Heart left ventricle (tissue), 13 donors: ENCODE results near the gene TRRAP.

Experiments
- CTCF ChIP-seq, 12 donors: fragments of 200-600 bp; sonication (generic) in 4 of 12; IDR thresholded peaks; one replicate each; pipeline versions ENCODE4 v1.5.0 to v1.8.0; 2018 to 2022; ENCODE audit warnings: antibody characterized with exemption in 12 of 12, mild to moderate bottlenecking in 5 of 12
- POLR2A ChIP-seq, 2 donors: fragments of 450-650 bp; IDR thresholded peaks; one replicate each; pipeline ENCODE4 v1.6.1; 2017; ENCODE audit warnings: antibody characterized with exemption in 2 of 2, mild to moderate bottlenecking in 2 of 2, moderate library complexity in 2 of 2
- donor health status: ischemic (EF 13 %, LVEDD 7.1; RV severe dilation, severe dysfunction).
- donor health status: DM: no; HTN: yes; CAD: no.
- donor health status: DM: no; HTN: no; CAD: no.
- donor health status: ischemic (EF 25% LVEDD 6.9; RV normal size, moderate dysfunction).
- donor health status: ischemic (EF 25% LVEDD 5.7; RV mildly dilated, moderate dysfunction).
- donor health status: ischemic (EF 35%, LVEDD 5.7; RV mildly dilated, moderate dysfunction).
- donor health status: nonischemic (EF 11% LVEDD 7.7; RV severe dilation, severe dysfunction).
- donor health status: DM: yes; HTN: yes; CAD: no.
- donor health status: PGD.
- donor health status: ischemic (EF 29% LVEDD 5.4; RV normal size, mild dysfunction).
- donor health status: nonischemic (EF 23%, LVEDD 6.1; RV moderate dilation, normal function).

DNA sequence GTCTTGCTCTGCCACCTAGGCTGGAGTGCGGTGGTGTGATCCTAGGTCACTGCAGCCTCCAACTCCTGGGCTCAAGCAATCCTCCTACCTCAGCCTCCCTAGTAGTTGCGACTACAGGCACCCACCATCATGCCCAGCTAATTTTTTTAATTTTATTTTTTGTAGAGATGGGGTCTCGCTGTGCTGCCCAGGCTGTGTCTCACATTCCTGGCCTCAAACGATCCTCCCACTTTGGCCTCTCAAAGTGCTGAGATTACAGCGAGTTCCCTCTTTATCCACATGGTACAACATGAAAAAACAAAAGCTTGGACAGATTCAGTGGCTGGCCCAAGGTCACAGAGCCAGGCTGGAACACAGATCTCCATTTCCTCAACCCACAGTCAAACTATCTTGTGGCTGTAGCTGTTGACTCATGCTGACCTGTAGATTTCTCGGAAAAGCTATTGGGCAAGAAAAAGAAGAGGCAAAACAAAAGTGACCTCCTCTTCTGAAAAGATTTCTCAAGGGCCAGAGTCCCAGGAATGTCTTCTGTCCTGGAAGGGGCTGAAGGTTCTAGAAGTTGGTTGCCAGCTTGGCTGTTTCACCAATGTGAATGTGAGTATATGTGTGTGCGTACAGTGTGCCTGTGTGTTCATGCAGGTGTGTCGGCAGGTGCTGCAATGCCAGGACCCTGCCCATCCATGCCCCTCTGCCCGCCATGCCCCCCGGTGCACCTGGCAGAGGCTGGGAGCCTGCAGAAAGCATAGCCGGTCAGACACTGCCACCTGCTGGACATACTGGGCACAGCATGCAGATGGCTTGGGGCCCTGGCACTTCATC, 36.9 kb upstream of the TRRAP start:
- TF ChIP-seq CTCF (IDR thresholded peaks at IDR 0.05) (peak; percentile 89 to 99 (median 96)), POLR2A (IDR thresholded peaks at IDR 0.05) (no peak)
